Neural progenitor cell (in vitro differentiated cells): ENCODE results near the gene CAMK1G. TPM values are rescaled to one million over a fixed set of nuclear protein-coding genes. Genes with fewer than 3 reads are reported as not detected.

Experiments
- DNase-seq: peaks from one replicate; pipeline ENCODE4 v3.0.0-alpha.2; 2016; ENCODE audit warnings: low spot score
- H2AFZ ChIP-seq: fragments of 200-600 bp; sonication (generic); replicated peaks from 2 replicates; pipeline ENCODE4 v1.6.1; 2016; ENCODE audit warnings: antibody characterized with exemption
- H3F3A ChIP-seq: fragments of 200-600 bp; sonication (generic); 2 replicates; pipeline ENCODE4 v1.6.1; 2016; ENCODE audit warnings: antibody characterized with exemption, low read depth
- H3K27ac ChIP-seq: fragments of 200-600 bp; sonication (generic); 2 replicates; pipeline ENCODE4 v1.5.1; 2016; ENCODE audit warnings: mild to moderate bottlenecking
- H3K27me3 ChIP-seq: fragments of 200-600 bp; sonication (generic); 2 replicates; pipeline ENCODE4 v1.6.1; 2016; ENCODE audit warnings: mild to moderate bottlenecking, moderate library complexity
- H3K36me3 ChIP-seq: fragments of 200-600 bp; sonication (generic); 2 replicates; pipeline ENCODE4 v1.5.1; 2016
- H3K4me1 ChIP-seq: fragments of 200-600 bp; sonication (generic); 2 replicates; pipeline ENCODE4 v1.6.1; 2016; ENCODE audit warnings: mixed run types
- H3K4me2 ChIP-seq: fragments of 200-600 bp; sonication (generic); 2 replicates; pipeline ENCODE4 v1.6.1; 2016
- H3K4me3 ChIP-seq: fragments of 200-600 bp; sonication (generic); 2 replicates; pipeline ENCODE4 v1.5.1; 2016
- H3K79me2 ChIP-seq: fragments of 200-600 bp; sonication (generic); 2 replicates; pipeline ENCODE4 v1.6.1; 2016; ENCODE audit warnings: low read depth
- H3K9ac ChIP-seq: fragments of 200-600 bp; sonication (generic); 2 replicates; pipeline ENCODE4 v1.6.1; 2016
- H3K9me3 ChIP-seq: fragments of 200-600 bp; sonication (generic); 2 replicates; pipeline ENCODE4 v1.5.1; 2016; ENCODE audit warnings: low read depth
- H4K20me1 ChIP-seq: fragments of 200-600 bp; sonication (generic); 2 replicates; pipeline ENCODE4 v1.6.1; 2016; ENCODE audit warnings: low read depth
- H3K27ac Mint-ChIP-seq: 3 replicates; pipeline ENCODE4 v1.8.0; 2021; ENCODE audit warnings: mixed read lengths
- H3K27me3 Mint-ChIP-seq: 2 replicates; pipeline ENCODE4 v1.8.0; 2022; ENCODE audit warnings: low read depth, mild to moderate bottlenecking, inconsistent platforms, moderate library complexity, mixed read lengths; ENCODE audit not compliant: insufficient read depth
- H3K36me3 Mint-ChIP-seq: 3 replicates; pipeline ENCODE4 v1.8.0; 2021; ENCODE audit warnings: mixed read lengths
- H3K4me1 Mint-ChIP-seq: 3 replicates; pipeline ENCODE4 v1.8.0; 2021; ENCODE audit warnings: mixed read lengths
- H3K4me3 Mint-ChIP-seq: 3 replicates; pipeline ENCODE4 v1.8.0; 2021; ENCODE audit warnings: mild to moderate bottlenecking, moderate library complexity, mixed read lengths
- H3K9me3 Mint-ChIP-seq: 3 replicates; pipeline ENCODE4 v1.8.0; 2020; ENCODE audit warnings: mixed read lengths
- CTCF ChIP-seq: fragments of 200-600 bp; sonication (generic); IDR thresholded peaks from 2 replicates; pipeline ENCODE4 v1.5.1; 2017; ENCODE audit warnings: antibody characterized with exemption, mild to moderate bottlenecking
- EZH2 ChIP-seq: fragments of 200-600 bp; sonication (generic); IDR thresholded peaks from 2 replicates; pipeline ENCODE4 v1.6.1; 2017; ENCODE audit warnings: antibody characterized with exemption, mild to moderate bottlenecking, moderate library complexity
- EZH2phosphoT487 ChIP-seq: fragments of 200-600 bp; sonication (generic); IDR thresholded peaks from 2 replicates; pipeline ENCODE4 v1.6.1; 2017; ENCODE audit warnings: antibody characterized with exemption
- total RNA-seq: library from RNA; depleted of rRNA; stranded (reverse); fragments of >200 nt; gene quantifications from 2 replicates; pipeline ENCODE4 v1.2.3, GENCODE V29; 2015; ENCODE audit warnings: low replicate concordance

CAMK1G gene
- total RNA-seq, 1 donor from 2014 or later: 3.6 TPM

DNA sequence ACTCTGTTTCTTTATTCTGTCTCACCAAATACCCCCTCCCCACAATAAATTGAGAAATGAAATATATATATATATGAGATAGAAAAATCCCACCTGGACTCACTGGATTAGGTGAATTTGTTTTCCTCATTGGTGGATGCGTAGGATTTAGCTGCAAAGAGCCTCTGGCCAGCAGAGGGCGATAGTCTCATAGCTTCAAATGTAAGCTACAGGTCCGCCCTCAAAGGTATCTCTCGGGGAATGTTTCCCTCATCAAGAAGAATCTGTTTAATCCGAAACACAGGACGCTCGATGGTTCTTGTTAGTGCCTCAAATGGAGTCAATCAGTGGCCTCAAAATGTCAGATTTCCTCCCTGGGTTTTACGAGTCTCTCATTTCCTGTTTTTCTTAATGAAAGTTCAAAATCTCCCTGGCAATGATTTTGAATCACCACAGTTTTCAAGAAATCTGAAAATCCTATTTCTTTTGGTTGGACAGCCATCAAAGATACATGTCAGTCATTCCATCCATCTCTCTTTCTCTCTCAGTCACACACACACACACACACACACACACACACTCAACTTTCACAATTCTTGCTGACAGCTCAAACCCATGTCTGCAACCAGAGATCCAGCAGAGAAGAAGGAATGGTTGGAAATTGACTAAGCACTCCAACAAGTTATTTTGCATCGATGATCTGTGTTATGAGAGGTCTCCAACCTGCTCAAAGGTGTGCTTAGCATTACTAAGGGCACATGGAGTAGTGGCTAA is 13.9 kb upstream of the CAMK1G start:
- H3K79me2 ChIP-seq: no peaks in the 10 kb centered on the region
- H3K4me2 ChIP-seq: no peak overlapping the region
- no peak overlapping the region for H2AFZ ChIP-seq
- H3K4me1 ChIP-seq: peaks cover 2% of the 10 kb centered on the region
- H3K27me3 ChIP-seq: peaks cover 25% of the 10 kb centered on the region
- Mint-ChIP-seq H3K9me3 (no peaks in the 10 kb centered on the region), H3K27ac (no peak overlapping the region), H3K4me3 (no peak overlapping the region), H3K4me1 (peaks cover 7% of the 10 kb centered on the region), H3K36me3 (no peaks in the 10 kb centered on the region), H3K27me3 (peaks cover 14% of the 10 kb centered on the region)
- H3K27ac ChIP-seq: no peak overlapping the region
- no peaks in the 10 kb centered on the region for H4K20me1 ChIP-seq
- H3K9ac ChIP-seq: no peak overlapping the region
- H3K9me3 ChIP-seq: no peaks in the 10 kb centered on the region
- TF ChIP-seq CTCF: peak; percentile 90
- no peak for TF ChIP-seq EZH2
- peak; percentile 93 for DNase-seq
- H3K36me3 ChIP-seq: no peaks in the 10 kb centered on the region
- no peaks in the 10 kb centered on the region for H3F3A ChIP-seq
- no peak overlapping the region for H3K4me3 ChIP-seq

GRCh38 chr1:209570743-209571142 is 12.8 kb upstream of the CAMK1G start:
- H3K4me1 ChIP-seq: peaks cover 6% of the 10 kb centered on the region
- H3K4me3 ChIP-seq: no peak overlapping the region
- no peak overlapping the region for H3K4me2 ChIP-seq
- TF ChIP-seq EZH2phosphoT487 (no peak), CTCF (no peak), EZH2 (no peak)
- H3F3A ChIP-seq: no peaks in the 10 kb centered on the region
- Mint-ChIP-seq H3K4me1 (peaks cover 14% of the 10 kb centered on the region), H3K9me3 (no peaks in the 10 kb centered on the region), H3K36me3 (no peaks in the 10 kb centered on the region), H3K27ac (no peak overlapping the region), H3K27me3 (peaks cover 14% of the 10 kb centered on the region), H3K4me3 (no peak overlapping the region)
- H3K36me3 ChIP-seq: no peaks in the 10 kb centered on the region
- no peak for DNase-seq
- peaks cover 14% of the 10 kb centered on the region for H3K27me3 ChIP-seq
- H4K20me1 ChIP-seq: no peaks in the 10 kb centered on the region
- H2AFZ ChIP-seq: no peak overlapping the region
- no peaks in the 10 kb centered on the region for H3K79me2 ChIP-seq
- no peak overlapping the region for H3K27ac ChIP-seq
- H3K9ac ChIP-seq: no peak overlapping the region
- H3K9me3 ChIP-seq: no peaks in the 10 kb centered on the region

DNA sequence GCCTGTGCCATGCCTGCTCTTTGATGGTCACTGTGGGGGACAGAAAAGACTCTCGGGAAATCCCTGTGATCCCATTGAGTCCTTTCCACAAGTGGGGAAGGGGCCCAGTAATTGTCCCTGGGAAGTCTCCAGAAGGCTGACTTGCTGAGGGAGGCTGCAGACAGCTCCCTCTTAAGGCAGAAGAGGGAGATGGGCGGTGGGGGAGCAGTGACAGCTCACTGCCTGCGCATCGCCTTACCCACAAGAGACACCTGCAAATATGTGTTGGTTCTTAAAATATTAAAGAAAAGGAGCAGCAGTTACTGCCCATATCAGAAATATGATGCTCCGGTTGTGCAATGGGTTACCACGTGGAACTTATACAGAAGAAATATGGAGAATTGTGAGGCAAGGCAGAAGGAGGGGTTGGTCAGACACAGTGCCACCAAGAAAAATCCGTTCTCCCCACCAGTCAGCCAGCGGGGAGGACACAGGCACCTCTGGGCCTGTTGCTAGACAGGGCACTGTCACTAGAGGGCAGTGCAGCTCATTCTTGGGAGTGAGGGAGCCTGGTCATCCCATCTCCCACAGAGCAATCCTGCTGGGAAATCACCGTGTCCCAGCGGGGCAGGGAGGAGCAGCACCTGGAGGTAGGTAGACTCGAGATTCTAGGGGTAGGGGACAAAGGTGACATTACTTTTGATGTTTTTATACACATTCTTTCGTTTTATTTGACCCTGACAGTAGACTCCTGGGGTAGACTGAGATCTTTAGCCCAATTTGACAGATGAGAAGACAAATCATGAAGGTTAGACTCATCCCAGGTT is 6.9 kb upstream of the CAMK1G start:
- no peak overlapping the region for H3K4me3 Mint-ChIP-seq
- Histone ChIP-seq H3K27me3 (no peaks in the 10 kb centered on the region), H3K4me3 (no peak overlapping the region), H3K9ac (no peak overlapping the region), H3K36me3 (no peaks in the 10 kb centered on the region), H3F3A (no peaks in the 10 kb centered on the region), H2AFZ (no peak overlapping the region), H4K20me1 (no peaks in the 10 kb centered on the region), H3K27ac (no peak overlapping the region), H3K4me1 (peaks cover 4% of the 10 kb centered on the region), H3K79me2 (no peaks in the 10 kb centered on the region), H3K9me3 (no peaks in the 10 kb centered on the region), H3K4me2 (no peak overlapping the region)
- H3K36me3 Mint-ChIP-seq: no peaks in the 10 kb centered on the region
- peak; percentile 85 for DNase-seq
- peak overlapping the region; percentile 58 for H3K27ac Mint-ChIP-seq
- peaks cover 15% of the 10 kb centered on the region for H3K4me1 Mint-ChIP-seq
- H3K9me3 Mint-ChIP-seq: no peaks in the 10 kb centered on the region
- H3K27me3 Mint-ChIP-seq: peaks cover 4% of the 10 kb centered on the region
- TF ChIP-seq CTCF (peak; percentile 79), EZH2 (no peak)
